NCI-H2227 treated with DMSO at 0.1 percent for 48 hours (cell line): ENCODE data around the gene ZNF792.
"Not testable (repeated sequence)": the region's sequence is repeated elsewhere in the genome, so short reads cannot be mapped to it uniquely, and the experiment has no call there.

Experiments
- DNase-seq: peaks from one replicate; lab custom pipeline; 2025; lab: John Stamatoyannopoulos, UW

The ZNF792 gene

DNA sequence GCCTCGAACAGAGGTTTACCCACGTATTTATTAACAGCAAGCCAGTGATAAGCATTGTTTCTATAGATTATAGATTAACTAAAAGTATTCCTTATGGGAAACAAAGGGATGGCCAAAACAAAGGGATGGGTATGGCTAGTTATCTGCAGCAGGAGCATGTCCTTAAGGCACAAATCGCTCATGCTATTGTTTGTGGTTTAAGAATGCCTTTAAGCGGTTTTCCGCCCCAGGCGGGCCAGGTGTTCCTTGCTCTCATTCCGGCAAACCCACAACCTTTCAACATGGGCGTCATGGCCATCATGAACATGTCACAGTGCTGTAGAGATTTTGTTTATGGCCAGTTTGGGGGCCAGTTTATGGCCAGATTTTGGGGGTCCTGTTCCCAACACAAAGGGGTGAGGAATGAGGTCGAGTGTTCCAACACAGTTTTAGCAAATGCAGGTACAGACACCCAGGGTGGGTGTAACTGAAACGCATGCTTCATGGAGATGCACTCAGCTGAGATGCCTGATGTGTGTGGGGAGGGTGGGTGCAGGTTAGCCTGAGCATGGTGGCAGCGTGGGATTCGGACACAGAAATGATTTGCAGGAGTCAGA is 6.3 kb upstream of the ZNF792 start:
- not testable (repeated sequence) for DNase-seq

DNA sequence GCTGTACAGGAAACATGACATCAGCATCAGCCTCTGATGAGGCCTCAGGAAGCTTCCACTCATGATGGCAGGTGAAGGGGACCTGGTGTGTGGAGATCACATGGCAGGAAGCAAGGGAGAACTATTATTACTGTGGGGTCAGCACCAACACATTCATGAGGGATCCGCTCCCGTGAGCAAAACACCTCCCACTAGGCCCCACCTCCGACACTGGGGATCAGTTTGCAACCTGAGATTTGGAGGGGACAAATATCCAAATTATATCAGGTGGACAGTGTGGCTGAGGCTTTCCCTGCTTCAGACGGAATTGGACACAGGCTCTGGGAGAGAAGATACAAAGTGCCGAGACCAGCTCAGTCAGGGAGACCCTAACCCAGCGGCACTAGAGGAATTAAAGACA is 5.7 kb upstream of the ZNF792 start:
- DNase-seq, result no peak

DNA sequence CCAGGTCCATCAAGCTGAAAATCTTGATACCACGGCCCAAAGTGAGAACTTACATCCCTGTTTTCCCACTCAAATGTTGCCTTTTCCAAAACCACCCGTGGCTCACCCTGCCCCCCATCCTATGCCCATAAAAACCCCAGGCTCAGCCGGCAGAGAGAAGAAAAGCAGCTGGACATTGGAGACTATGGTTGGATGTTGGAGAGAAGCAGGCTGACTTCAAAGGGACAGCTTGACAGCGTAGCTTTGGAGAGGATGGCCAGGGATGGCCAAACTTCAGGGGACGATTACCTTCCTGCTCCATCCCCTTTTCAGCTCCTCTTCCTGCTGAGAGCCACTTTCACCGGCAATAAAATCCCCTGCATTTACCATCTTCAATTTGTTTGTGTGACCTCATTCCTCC is 3.5 kb upstream of the ZNF792 start:
- no peak for DNase-seq

DNA sequence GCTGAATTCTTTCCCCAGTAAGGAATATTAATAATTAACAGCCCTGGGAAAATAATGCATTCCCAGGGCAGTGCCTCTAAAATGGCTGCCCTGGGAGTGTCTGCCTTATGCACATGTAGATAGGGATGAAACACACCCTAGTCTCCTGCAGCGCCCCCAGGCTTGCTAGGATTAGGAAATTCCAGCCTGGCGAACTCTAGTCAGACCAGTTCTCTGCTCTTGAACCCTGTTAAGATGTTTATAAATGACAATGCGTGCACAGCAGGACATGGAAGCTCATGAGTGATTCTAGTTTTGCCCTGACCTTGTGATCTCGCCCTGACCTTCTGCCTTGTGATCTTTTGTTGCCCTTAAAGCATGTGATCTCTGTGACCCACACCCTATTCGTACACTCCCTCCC is 1.5 kb upstream of the ZNF792 start:
- not testable (repeated sequence) for DNase-seq

DNA sequence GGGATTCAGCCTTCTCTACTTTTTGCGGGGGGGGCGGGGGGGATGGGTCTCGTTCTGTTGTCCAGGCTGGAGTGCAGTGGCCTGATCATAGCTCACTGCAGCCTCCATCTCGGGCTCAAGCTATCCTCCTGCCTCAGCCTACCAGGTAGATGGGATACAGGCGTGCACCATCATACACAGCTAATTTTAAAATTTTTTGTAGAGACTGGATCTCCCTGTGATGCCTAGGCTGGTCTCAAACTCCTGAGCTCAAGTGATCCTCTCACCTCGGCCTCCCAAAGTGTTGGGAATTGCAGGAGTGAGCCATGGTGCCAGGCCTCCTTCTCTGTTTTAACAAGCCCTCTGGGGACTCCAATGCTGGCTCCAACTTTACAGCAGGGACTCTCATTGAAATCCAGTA is 569 bp upstream of the ZNF792 start:
- no peak for DNase-seq

DNA sequence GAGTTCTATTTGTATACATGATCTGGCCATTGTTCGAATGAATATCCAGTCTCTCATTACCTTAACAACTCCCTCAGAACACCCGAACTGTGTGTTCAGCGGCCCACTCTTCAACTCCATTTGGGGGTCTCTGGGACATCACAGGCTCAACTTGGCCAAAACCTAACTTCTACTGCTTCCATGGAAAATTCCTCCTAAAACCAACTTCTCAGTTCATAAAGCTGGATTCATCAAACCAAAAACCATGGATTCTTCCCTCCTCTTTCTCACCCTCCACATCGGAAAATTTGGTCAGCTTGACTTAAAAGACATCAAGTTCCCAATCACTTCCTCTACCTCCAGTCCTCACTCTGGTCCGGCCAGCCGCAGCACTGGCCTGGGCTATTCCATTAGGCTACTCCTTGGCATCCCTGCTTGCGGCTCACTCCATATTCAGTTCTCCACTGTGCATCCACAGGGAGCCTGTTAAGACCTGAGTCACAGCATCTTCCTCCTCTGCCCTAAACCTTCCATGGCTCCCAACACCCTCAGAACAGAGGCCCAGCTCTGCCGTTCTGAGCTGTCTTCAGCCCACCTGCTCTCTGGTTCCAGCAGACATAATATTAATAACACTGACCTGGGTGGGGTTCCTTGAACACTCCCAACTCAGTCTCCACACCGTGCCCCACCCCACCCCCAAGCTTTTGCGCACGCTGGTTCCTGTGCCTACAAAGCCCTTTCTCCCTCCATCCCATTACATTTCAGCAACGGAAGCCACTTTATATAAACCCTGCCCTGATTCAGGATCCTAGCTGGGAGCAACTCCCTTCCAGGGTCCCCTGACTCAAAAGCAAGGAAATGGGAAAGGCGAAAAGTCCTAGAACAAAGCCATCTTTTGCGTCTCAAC is 1.1 kb downstream of the ZNF792 start:
- DNase-seq, result no peak

DNA sequence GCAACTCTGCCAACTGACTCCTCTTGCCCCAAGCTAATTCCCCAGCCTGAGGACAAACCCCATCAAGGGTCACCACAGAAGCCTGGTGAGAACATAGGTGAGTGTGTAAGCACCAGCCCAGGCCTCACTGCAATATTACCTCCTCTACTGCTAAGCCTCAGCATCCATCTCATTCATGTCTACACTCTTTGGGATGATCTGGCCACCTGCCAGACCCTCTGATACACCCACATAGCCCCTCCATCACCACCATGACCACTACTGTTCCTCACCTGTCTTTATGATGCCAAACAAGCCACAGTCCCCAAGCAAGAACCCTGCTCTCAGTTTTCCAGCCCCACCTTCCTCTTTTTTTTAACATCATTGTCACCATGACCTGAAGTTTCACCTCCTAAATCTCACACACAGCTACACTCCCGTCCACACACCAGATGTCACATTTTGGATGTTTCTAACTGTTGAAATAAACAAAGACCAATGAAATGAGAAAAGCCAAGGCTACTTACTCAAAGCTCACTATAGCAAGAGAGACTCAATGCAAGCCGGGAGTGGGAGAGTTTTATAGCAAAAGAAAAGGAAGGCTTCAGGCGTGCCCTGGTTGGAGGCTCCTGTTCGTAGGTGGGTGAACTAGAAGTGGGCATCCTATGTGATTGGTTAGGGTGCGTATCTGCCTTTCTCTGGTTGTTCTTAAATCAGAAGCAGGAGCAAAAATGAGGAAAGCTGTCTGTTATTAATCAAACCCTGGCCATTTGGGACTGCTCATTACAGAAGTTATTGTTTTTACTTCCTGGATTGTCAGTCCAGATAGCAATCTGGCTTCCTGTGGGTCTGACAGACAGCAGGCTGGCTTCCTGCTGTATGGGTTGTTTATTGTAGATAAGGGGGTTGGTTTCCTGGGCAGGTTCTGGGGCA is 2.0 kb downstream of the ZNF792 start:
- DNase-seq, result no peak

DNA sequence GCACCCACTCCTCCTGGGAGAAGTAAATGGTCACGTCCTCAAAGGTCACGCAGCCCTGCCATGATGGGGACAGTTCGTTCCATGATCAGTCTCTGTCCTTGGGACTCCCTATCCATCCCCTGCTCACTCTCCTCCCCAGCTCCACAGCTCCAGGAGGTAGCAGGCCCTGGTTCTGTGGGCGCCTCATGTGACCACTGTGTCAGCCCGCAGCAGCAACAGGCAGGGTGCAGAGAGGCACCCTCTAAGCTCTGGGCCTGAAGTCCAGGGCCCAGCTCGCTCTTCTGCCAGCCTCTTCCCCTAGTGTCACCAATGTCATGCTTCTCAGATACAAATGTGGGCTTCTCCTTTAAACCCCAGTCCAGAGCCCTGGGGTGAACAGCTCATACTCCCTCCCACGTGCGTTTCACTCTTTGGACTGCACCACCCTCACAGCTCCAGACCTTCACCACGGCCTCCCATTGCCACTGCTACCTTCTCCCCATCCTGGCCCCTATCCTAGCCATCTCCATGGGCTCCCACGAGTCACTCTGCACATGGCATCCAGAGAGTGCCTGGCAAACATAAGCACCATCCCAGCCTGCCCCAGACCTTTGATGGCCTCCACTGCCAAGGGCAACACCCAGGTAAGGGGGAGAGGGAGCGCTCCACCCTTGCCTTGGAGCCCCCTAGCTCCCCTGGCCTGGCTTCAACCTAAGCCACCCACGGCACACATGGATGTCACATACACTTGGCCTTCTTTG is 2.9 kb downstream of the ZNF792 start:
- no peak for DNase-seq

DNA sequence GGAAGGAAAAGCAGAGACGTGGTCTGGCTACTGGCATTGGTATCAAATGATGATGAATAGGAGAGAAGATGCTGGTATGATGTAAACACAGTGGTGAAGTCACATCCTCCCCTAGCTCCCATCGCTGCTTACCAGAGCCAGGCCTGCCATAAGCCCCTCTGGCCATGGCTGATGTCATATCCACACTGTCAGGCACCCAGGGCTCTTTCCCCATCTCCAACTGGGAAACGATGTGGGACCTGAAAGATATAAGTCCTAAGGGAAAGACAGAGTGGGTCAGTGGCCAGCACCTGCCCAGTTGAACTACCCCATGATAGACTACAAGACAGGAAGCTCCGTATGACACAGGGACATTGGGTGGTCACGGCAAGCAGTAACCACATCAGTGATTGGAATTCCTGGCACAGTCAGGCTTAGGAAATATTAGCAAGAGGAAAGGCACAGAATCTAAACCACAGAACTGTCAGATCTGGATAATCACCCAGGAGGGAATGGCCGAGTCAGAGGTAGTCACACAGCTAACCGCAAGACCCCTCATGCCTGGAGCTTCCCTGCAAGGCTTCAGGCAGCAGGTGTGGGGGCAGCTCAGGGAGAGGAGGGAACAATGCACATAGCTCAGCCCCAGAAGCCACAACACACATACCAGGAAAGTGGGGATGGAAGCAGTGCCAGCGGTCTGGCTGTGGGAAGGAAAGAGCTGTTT is 3.8 kb downstream of the ZNF792 start:
- DNase-seq, result no peak

DNA sequence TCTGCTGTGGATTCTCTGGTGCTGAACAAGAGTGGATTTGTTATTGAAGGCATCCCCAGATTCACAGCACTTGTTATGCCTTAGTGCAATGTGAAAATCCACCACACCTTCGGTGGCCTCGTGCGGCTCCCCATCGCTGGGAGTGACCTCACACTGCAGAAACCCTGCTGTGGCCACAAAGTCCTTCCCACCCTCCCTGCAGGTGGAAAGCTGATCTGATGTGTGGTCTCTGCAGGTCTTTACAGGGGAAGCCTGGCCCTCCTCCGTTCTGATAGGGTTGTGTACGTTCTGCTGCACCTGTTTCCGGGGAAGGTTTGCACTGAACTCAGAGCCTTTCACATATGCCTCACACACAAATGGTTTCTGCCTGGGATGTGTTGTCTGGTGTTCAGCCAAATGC is 5.0 kb downstream of the ZNF792 start:
- no peak for DNase-seq

DNA sequence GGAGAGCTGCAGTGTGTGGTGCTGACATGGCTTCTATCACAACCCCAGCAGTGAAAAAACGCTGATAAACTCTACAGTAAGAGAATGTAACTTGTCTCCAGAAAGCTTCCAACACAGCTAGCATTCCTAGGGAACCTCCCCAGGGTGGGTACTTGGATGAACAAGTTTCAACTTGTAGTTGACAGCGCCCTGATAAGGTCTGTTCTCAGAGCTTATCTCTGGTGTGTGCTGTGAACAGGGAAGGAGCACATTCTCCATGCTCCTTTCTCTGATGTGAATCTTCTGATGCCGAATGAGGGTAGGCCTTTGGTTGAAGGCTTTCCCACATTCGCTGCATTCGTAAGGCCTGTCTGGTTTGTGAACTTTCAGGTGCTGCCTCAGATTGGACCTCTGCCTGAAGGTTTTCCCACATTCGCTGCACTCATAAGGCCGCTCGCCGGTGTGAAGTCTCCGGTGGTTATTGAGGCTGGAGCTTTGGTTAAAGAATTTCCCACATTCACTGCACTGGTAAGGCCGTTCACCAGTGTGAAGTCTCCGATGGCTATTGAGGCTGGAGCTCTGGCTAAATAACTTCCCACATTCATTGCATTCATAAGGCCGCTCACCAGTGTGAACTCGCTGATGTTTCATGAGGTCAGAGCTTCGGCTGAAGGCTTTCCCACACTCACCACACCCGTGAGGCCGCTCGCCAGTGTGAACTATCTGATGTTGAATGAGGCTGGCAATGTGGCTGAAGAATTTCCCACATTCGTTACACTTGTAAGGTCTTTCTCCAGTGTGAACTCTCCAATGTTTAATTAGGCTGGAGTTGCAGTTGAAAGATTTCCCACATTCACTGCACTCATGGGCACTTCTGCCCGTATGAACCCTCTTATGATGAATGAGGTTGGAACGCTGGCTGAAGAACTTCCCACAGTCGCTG is 5.9 kb downstream of the ZNF792 start:
- DNase-seq, result no peak

DNA sequence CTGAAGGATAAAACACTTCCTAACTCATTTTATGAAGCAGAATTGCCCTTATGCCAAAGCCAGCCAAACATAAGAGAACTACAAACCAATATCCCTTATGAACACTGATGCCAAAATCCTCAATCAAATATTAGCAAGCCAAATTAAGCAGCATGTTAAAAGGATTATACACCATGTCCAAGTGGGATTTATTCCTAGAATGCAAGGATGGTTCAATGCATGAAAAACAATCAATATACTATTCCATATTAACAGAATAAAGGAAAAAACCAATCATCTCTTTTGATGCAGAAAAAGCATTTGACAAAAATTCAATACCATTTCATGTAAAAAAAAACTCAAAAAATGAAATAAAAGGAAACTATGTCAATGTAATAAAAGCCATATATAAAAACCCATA is 10.9 kb downstream of the ZNF792 start:
- DNase-seq, result no peak

DNA sequence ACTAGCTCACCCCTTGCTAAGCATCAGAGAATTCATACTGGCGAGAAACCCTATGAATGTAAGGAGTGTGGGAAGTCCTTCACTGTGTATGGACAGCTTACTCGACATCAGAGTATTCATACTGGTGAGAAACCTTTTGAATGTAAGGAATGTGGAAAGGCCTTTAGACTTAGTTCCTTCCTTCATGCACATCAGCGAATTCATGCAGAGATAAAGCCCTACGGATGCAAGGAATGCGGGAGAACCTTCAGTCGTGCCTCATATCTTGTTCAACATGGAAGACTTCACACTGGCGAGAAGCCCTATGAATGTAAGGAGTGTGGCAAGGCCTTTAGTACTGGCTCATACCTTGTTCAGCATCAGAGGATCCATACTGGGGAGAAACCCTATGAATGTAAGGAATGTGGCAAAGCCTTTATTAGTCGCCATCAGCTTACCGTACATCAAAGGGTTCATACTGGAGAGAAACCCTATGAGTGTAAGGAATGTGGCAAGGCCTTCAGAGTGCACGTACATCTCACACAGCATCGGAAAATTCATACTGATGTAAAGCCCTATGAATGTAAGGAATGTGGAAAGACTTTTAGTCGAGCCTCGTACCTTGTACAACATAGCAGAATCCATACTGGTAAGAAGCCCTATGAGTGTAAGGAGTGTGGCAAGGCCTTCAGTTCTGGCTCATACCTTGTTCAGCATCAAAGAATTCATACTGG is 20.0 kb downstream of the ZNF792 start:
- DNase-seq, result no peak

DNA sequence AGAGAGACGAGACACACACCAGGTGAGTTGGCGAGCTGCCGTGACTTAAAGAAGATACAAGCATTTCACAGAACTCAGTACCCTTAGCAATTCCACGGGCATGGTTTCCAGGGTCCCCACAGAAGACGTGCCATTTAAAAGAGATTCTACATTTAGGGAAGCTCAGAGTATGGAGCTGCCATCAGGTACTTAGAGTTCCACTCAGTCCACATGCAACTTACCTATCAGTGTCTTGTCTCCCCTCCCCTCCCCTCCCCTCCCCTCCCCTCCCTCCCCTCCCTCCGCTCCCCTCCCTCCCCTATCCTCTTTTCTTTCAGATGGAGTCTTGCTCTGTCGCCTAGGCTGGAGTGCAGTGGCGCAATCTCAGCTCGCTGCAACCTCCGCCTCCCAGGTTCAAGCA is 25.1 kb downstream of the ZNF792 start:
- DNase-seq, result no peak

DNA sequence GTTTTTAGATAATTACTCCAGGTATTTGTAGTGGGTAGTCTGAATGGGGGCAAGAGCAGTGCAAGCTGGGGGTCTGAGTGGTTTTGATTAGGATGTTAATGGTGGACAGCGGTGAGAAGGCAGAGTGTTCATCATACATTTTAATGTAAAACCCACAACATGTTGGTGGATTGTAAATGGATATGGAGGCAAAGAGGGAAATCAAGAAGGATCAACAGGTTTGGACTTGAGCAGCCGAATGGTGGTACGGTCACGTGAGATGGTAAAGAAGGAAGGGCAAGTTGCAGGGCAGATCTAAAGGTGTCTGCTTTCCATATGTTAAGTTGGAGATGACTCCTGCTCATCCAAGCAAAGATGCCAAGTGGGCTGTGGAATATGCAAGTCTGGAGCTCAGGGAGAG is 27.8 kb downstream of the ZNF792 start:
- no peak for DNase-seq

DNA sequence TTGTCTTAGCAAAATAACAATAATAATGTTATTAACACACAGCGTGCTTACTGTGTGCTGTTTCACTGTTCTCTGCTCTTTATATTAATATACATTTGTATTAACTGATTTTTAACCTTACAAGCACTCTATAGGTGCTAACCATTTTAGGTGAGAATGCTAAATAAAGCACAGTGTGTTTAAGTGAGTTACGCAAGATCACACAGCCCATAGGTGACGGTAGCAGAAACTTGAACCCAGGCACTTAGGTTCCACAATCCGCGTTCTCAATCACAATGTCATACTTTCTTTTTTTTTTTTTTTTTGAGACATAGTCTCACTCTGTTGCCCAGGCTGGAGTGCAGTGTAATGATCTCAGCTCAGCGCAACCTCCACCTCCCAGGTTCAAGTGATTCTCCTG is 31.5 kb downstream of the ZNF792 start:
- DNase-seq, result no peak

DNA sequence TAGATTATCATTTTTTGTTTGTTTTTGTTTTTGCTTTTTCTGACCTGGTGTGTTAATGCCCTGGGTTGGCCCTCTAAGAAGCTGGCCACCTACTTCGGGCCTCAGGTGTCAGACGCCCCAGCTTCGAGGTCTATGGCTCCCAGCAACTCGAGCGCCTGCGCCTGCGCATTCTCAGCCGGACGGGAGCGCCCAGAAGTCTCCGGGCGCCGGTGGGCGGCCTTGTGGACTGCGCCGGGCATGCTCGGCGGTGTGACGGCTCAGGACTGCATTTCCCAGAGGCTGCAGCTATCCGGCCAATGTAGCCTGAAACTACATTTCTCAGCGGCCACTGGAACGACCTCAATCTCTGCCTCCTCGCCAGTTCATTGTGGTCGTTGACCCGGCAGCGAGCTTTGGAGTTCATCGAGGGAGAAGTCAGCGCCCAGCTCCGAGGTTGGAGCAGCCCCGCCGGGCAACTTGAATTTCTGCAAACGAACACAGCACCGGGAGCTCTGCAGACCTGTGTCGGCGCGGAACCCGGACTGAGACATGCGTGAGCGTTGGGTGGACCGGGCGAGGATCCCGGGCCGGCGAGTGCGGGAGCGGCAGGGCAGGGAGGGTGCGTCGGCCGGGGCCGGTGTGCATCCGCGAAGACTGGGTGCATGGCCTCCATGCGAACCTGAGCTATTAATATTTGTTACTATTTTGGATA is 37.2 kb downstream of the ZNF792 start, which contains the start of gene ZNF30:
Gene ZNF30, plus strand, starts transcription at position 219 of the 691 bp plus-strand sequence. CDS start 3,045 bp downstream, outside the sequence.
- DNase-seq, result peak; percentile 100

DNA sequence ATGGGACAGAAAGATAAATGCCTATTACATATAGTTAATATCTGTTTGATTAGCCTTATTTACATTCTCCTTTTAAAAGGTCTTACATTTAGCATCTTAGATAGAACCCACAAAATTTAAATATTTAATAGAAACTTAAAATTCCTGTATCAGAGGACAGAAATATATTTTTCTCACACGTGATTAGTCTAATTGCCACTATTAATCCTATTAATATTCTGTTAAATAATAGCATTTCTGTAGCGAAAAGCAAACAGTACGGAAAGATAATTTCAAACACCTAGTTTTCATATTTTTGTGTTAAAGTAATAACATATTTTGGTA is 37.7 kb downstream of the ZNF792 start:
- DNase-seq, result no peak

DNA sequence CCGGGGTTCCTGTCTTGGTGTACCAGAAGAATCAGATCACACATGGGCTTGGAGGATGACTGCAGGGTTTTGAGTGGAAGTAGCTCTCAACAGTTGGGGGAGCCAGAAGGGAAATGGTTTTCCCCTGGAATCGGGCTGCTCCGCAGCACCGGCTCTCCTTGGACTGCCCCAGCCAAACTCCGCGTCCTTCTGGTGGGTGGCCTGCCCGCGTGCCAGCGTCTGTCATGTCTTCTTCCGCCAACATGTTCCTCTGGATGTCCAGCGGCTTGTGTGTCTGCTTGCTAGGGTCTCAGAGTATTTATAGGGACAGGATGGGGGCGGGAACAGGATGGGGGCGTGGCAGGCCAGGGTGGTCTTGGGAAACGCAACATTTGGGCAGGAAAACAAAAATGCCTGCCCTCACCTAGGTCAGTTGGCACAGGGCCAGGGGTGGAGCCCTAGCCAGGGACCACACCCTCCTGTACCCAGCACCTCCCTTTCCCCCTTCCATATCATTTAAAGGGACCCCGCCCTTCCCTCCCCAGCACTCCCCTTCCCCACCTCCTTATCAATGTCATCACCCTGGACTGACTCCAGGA is 38.7 kb downstream of the ZNF792 start:
- no peak for DNase-seq
